ENCODE data around the gene RIMBP2. TPM values are rescaled to one million over a fixed set of nuclear protein-coding genes. Genes with fewer than 3 reads are reported as not detected.

The RIMBP2 gene
- polyA plus RNA-seq, 1 donor from 2014 or later: 14.6 TPM

DNA sequence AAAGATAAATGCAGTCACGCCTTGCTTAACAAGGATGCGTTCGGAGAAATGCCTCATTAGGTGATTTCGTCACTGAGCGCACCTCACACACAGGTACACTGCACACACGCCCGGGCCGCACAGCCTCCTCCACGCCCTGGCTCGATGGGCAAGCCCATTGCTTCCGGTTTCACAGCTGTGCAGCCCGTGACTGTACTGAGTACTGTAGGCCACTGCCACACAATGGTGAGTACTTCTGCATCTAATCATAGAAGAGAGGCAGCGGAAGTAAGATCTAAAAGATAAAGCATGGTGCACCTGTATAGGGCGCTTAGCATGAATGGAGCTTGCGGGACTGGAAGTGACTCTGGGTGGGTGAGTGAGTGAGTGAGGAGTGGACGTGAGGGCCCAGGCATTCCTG is 4.3 kb downstream of the RIMBP2 start:
- no peaks in the 10 kb centered on the region for H4K20me1 ChIP-seq (ENCODE audit: insufficient read depth)
- H3K27me3 ChIP-seq (ENCODE audit: insufficient read depth, low read depth, low read length): peaks cover 15% of the 10 kb centered on the region

DNA sequence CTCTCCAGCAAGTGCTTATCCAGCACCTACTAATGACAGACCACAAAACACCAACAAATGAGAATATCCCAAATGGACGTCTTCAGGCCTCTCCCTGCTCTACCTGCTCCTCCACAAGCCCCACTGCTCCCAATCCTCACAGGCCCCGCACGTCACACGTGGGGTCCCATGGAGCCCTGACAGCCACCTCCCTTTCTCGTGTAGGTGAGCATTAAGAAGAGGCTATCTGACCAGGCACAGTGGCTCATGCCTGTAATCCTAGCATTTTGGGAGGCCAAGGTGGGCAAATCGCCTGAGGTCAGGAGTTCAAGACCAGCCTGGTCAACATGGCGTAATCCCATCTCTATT is 5.4 kb downstream of the RIMBP2 start:
- no peak overlapping the region for H3K4me3 ChIP-seq (ENCODE audit: low read length)
- no peaks in the 10 kb centered on the region for H3K36me3 ChIP-seq (ENCODE audit: insufficient read depth, low read length)
- no peak overlapping the region for H2AFZ ChIP-seq (ENCODE audit: low read depth, low read length)
- peaks cover 15% of the 10 kb centered on the region for H3K27me3 ChIP-seq (ENCODE audit: insufficient read depth, low read depth, low read length)
- no peak overlapping the region for H3K9ac ChIP-seq (ENCODE audit: low read length)
- H3K9me3 ChIP-seq (ENCODE audit: low read length): no peaks in the 10 kb centered on the region
- H3K9me2 ChIP-seq (ENCODE audit: insufficient read depth, low read length): no peaks in the 10 kb centered on the region
- peaks cover 14% of the 10 kb centered on the region for H3K79me2 ChIP-seq (replicated peaks; ENCODE audit: insufficient read depth, low read length)
- H4K20me1 ChIP-seq (ENCODE audit: insufficient read depth): no peaks in the 10 kb centered on the region
- no peak overlapping the region for H3K27ac ChIP-seq (ENCODE audit: low read length)
- no peaks in the 10 kb centered on the region for H3F3A ChIP-seq (ENCODE audit: insufficient read depth, low read length, poor library complexity, severe bottlenecking)
- TF ChIP-seq TAF1 (IDR thresholded peaks at IDR 0.05; ENCODE audit: low read depth) (no peak), POLR2AphosphoS5 (IDR thresholded peaks at IDR 0.05) (no peak), MXI1 (conservative IDR thresholded peaks at IDR 0.05; ENCODE audit: poor library complexity, severe bottlenecking) (no peak), RAD21 (conservative IDR thresholded peaks at IDR 0.05) (no peak), EZH2 (IDR thresholded peaks at IDR 0.05; ENCODE audit: borderline replicate concordance, insufficient read depth, low read length, poor library complexity, severe bottlenecking) (no peak), EP300 (conservative IDR thresholded peaks at IDR 0.05; ENCODE audit: poor library complexity, severe bottlenecking) (no peak)
- TF ChIP-seq, protein P1, sequence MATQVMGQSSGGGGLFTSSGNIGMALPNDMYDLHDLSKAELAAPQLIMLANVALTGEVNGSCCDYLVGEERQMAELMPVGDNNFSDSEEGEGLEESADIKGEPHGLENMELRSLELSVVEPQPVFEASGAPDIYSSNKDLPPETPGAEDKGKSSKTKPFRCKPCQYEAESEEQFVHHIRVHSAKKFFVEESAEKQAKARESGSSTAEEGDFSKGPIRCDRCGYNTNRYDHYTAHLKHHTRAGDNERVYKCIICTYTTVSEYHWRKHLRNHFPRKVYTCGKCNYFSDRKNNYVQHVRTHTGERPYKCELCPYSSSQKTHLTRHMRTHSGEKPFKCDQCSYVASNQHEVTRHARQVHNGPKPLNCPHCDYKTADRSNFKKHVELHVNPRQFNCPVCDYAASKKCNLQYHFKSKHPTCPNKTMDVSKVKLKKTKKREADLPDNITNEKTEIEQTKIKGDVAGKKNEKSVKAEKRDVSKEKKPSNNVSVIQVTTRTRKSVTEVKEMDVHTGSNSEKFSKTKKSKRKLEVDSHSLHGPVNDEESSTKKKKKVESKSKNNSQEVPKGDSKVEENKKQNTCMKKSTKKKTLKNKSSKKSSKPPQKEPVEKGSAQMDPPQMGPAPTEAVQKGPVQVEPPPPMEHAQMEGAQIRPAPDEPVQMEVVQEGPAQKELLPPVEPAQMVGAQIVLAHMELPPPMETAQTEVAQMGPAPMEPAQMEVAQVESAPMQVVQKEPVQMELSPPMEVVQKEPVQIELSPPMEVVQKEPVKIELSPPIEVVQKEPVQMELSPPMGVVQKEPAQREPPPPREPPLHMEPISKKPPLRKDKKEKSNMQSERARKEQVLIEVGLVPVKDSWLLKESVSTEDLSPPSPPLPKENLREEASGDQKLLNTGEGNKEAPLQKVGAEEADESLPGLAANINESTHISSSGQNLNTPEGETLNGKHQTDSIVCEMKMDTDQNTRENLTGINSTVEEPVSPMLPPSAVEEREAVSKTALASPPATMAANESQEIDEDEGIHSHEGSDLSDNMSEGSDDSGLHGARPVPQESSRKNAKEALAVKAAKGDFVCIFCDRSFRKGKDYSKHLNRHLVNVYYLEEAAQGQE (IDR thresholded peaks at IDR 0.05; ENCODE audit: borderline replicate concordance): no peak
- H3K4me2 ChIP-seq (ENCODE audit: low read length): no peak overlapping the region

More for the DNA sequence above, 4.3 kb downstream of the RIMBP2 start:
- H3K27ac ChIP-seq (ENCODE audit: low read length): no peak overlapping the region
- H3K9ac ChIP-seq (ENCODE audit: low read length): no peak overlapping the region
- no peak overlapping the region for H3K4me2 ChIP-seq (ENCODE audit: low read length)
- no peak for TF ChIP-seq EZH2 (IDR thresholded peaks at IDR 0.05; ENCODE audit: borderline replicate concordance, insufficient read depth, low read length, poor library complexity, severe bottlenecking)
- TF ChIP-seq TAF1 (IDR thresholded peaks at IDR 0.05; ENCODE audit: low read depth): no peak
- TF ChIP-seq, protein P1 (IDR thresholded peaks at IDR 0.05; ENCODE audit: borderline replicate concordance): no peak
- TF ChIP-seq EP300 (conservative IDR thresholded peaks at IDR 0.05; ENCODE audit: poor library complexity, severe bottlenecking): no peak
- no peak for TF ChIP-seq POLR2AphosphoS5 (IDR thresholded peaks at IDR 0.05)
- no peak for TF ChIP-seq MXI1 (conservative IDR thresholded peaks at IDR 0.05; ENCODE audit: poor library complexity, severe bottlenecking)
- TF ChIP-seq RAD21 (conservative IDR thresholded peaks at IDR 0.05): no peak
- TF ChIP-seq, protein P2, sequence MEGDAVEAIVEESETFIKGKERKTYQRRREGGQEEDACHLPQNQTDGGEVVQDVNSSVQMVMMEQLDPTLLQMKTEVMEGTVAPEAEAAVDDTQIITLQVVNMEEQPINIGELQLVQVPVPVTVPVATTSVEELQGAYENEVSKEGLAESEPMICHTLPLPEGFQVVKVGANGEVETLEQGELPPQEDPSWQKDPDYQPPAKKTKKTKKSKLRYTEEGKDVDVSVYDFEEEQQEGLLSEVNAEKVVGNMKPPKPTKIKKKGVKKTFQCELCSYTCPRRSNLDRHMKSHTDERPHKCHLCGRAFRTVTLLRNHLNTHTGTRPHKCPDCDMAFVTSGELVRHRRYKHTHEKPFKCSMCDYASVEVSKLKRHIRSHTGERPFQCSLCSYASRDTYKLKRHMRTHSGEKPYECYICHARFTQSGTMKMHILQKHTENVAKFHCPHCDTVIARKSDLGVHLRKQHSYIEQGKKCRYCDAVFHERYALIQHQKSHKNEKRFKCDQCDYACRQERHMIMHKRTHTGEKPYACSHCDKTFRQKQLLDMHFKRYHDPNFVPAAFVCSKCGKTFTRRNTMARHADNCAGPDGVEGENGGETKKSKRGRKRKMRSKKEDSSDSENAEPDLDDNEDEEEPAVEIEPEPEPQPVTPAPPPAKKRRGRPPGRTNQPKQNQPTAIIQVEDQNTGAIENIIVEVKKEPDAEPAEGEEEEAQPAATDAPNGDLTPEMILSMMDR (IDR thresholded peaks at IDR 0.05; ENCODE audit: poor library complexity, severe bottlenecking): no peak
- TF ChIP-seq SMC3 (conservative IDR thresholded peaks at IDR 0.05; ENCODE audit: poor library complexity): no peak
- peaks cover 14% of the 10 kb centered on the region for H3K79me2 ChIP-seq (replicated peaks; ENCODE audit: insufficient read depth, low read length)
- H3K9me3 ChIP-seq (ENCODE audit: low read length): no peaks in the 10 kb centered on the region
- no peaks in the 10 kb centered on the region for H3K9me2 ChIP-seq (ENCODE audit: insufficient read depth, low read length)
- H3K36me3 ChIP-seq (ENCODE audit: insufficient read depth, low read length): no peaks in the 10 kb centered on the region
- H2AFZ ChIP-seq (ENCODE audit: low read depth, low read length): no peak overlapping the region
- no peak overlapping the region for H3K4me3 ChIP-seq (ENCODE audit: low read length)
- no peaks in the 10 kb centered on the region for H3F3A ChIP-seq (ENCODE audit: insufficient read depth, low read length, poor library complexity, severe bottlenecking)

Measured in neural cell (in vitro differentiated cells).